SIG-M5 (cell line): ENCODE data around the gene MRPL40.
"Not testable (repeated sequence)": the region's sequence is repeated elsewhere in the genome, so short reads cannot be mapped to it uniquely, and the experiment has no call there.

Experiments
- DNase-seq: peaks from one replicate; lab custom pipeline; 2025; lab: John Stamatoyannopoulos, UW

Gene MRPL40

GRCh38 chr22:19442166-19442565, 9.8 kb downstream of the MRPL40 start:
- DNase-seq = no peak

DNA sequence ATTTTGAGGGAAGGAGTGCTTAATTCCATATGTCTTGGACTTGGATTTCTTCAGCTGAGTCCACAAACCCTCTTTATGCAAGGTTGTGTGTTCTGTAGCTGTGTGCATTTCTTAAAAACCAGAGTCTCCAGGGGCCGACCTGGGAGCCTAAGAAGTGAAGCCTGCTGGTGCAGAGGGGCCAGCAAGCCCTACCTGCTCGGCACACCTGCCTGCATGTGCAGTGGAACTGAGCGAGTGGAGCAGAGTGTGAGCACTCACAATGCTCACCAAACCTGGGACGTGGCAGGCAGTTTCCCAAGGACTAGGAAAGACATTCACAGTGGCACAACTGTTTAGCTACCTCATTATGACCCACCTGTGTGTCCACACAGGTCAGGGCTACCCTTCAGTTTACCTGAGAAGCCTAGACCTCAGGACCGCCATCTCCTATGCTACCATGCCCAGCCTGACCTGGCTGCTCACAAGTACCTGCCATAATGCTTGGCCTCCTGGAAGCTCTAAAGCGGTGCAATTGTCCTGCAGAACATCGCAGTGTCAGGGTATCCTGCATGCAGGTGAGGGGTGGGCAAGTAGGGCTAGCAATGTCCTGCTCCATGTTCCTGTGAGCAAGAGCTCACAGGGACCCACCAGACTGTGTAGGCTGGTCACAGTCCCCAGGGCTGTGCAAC, 11.3 kb downstream of the MRPL40 start:
- no peak for DNase-seq

DNA sequence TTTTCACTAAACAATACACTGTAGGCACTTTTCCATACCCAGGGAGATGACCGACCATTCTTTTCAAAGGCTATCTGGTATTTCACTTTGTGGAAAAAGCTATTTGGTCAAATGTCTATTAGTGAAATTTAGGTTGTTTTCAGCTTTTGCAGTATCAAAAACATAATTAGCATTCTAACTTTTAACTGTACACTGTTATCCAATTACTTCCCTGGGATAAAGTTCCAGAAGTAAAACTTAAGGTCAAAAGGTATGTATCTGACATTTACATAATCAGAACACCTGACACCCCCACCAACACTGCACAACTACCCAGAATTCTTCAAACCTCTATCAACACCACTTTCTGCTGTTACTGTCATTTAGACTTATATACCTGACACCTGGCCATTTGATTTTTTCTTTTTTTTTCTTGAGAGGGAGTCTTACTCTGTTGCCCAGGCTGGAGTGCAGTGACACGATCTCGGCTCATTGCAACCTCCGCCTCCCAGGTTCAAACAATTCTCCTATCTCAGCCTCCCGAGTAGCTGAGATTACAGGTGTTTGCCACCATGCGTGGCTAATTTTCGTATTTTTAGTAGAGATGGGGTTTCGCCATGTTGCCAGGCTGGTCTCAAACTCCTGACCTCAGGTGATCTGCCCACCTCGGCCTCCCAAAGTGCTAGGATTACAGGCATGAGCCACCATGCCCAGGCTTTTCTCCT, 13.1 kb downstream of the MRPL40 start:
- DNase-seq = not testable (repeated sequence)

DNA sequence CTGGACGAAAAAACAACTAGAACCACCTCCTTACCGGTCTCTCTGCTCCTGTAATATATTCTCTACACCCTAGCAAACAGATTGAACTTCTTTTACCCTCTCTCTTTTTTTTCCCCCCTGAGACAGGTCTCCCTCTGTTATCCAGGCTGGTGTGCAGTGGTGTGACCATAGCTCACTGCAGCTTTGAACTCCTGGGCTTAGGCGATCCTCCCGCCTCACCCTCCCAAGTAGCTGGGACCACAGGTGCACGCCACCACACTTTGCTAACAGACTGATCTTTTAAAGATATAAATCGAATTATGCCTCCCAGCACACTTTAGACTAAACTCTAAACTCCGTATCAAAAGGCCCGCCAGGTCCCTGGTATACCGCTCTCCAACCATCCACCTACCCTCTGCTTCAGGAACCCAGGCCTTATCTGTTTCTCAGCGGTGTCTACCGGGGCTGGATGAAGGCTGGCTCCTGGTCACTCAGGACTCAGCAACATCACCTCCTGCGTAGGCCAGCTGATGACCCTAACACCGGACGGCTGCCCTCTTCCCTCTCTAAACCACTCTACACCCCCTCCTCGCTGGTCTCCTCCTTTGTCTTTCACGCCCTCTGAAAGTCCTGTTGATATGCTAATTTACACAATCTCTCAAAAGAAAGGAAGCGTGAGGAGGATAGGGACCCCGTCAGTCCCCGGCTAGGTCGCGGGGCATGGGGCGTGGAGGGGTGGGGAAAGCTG, 14.4 kb downstream of the MRPL40 start:
- no peak for DNase-seq

GRCh38 chr22:19447330-19448075, 15.2 kb downstream of the MRPL40 start, which contains the start of gene C22orf39:
Gene C22orf39, minus strand, starts transcription at chr22:19447711. Its CDS starts 23 bp downstream, at chr22:19447688.
- peak; percentile 80 for DNase-seq

- no peak for DNase-seq
Observed at GRCh38 chr22:19448076-19448607, 15.8 kb downstream of the MRPL40 start.

DNA sequence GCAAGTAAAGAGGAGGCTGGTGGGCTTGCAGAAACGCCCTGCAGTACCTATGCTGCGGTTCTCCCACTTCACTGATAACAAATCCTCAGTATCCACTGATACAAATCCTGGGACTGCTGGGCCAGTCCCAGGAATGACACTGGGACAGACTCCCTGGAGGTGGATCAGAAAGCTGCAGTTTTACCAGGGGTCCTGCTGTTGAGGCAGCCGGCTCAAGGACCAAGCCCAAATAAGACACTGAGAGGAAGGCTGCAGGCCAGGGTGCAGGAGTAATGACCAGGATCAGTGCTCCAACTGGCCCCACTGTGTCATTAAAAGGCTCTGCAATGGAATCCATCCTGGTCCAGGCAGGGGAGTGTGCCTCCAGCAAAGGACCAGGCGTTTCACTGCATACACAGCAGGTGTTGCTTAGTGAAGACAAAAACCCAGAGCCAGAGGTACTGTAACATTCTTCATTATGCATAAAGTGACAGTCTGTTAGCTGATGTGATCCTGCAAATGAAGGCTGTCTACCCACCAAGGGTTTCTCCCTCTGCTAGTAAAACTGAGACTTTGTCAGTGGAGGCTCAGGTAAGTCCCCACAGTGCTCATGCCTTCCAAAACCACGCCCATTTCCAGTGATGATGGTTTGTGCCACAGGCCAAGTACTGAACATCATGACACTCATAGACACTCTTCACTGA, 16.5 kb downstream of the MRPL40 start:
- no peak for DNase-seq

- no peak for DNase-seq
Observed at GRCh38 chr22:19449422-19449767, 17.1 kb downstream of the MRPL40 start.

DNA sequence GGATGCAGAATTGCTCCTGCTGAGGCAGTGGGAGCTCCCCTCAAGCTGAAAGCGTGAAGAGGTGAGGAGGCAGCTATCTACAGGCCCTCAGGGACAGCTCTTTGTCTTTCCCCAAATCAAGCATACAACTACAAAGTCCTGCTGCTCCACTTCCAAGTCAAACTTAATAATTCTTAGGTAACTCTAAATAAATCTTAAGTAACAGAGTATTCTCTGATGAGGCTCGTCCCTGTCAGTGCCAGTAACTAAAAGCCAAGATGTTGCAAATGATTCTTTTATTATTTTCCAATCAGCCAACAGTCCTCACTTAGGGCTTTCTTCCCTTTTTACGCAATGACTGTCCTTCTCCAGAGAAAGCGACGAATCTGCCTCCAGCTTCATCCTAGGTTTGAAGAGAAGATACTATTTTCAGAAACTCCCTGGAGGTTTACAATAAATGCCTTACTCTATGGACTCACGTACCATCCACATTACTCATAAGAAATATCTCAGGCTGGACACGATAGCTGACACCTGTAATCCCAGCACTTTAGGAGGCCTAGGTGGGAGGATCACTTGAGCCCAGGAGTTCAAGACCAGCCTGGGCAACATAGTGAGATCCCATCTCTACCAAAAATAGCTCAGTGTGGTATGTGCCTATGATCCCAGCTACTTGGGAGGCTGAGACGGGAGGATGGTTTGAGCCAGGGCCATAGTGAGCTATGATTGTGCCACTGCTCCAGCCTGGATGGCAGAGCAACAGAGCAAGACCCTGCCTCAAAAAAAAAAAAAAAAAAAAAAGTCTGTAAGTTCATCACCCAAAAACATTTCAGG, 18.2 kb downstream of the MRPL40 start:
- no peak for DNase-seq

DNA sequence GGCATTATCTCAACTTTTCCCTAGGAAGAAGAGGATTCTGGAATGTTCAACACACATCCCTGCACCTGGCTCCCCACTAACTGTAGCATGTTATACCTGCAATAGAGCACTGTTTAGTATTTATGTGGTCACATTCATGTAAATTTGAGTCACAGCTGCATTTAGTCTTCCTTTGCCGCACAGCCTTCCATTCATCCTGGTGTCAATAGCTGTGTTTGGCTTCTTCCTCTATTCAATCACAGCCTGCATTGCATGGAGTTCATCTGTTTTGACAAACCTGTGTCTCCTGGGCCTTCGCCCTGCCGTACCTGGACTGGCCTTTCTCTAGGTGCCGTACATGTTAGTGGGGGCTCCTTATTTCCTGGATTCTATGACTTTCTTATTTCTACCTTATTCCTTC, 19.2 kb downstream of the MRPL40 start:
- no peak for DNase-seq

GRCh38 chr22:19453718-19454117, 21.4 kb downstream of the MRPL40 start:
- no peak for DNase-seq

- no peak for DNase-seq
Observed at GRCh38 chr22:19454156-19454555, 21.8 kb downstream of the MRPL40 start.

- DNase-seq = no peak
Observed at GRCh38 chr22:19455033-19455432, 22.7 kb downstream of the MRPL40 start.

DNA sequence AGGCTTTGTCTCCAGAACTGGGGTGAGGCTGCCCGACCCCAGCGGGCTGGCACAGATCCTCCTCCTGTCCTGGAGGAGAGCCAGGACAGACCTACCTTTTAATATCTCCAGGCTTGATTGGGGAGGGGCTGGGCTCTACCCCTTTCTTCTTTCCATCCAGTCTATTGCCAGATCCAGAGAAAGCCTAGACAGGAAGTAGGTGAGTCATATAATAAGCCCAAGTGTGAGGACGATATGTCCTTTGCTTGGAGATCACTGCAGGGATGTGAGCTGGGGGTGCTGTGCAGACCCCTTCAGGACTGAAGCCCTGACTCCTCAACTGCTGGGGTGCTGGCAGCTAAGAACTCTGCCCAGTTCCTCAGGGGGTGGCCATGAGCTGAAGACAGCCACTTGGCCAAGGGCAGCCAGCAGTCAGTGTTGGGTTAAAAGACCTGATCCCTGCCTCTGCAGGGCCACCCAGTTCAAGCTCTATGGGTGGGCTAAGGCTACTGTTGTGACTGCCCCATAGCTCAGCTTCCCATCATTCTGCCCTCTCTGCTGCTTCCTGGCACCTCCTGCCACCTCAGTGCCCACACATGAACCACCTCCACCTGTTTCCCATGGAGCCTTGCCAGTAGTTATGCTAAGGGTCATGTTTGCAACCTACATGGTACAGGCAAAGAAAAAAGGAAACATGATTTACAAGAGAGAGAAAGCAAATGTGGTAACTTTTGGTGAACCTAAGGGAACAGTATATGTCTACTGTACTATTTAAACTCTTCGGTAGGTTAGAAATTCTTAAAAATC, 23.4 kb downstream of the MRPL40 start:
- DNase-seq = no peak

- no peak for DNase-seq
Observed at GRCh38 chr22:19456541-19456940, 24.2 kb downstream of the MRPL40 start.

GRCh38 chr22:19457828-19458428, 25.6 kb downstream of the MRPL40 start:
- no peak for DNase-seq

- no peak for DNase-seq
Observed at GRCh38 chr22:19460036-19460435, 27.7 kb downstream of the MRPL40 start.

DNA sequence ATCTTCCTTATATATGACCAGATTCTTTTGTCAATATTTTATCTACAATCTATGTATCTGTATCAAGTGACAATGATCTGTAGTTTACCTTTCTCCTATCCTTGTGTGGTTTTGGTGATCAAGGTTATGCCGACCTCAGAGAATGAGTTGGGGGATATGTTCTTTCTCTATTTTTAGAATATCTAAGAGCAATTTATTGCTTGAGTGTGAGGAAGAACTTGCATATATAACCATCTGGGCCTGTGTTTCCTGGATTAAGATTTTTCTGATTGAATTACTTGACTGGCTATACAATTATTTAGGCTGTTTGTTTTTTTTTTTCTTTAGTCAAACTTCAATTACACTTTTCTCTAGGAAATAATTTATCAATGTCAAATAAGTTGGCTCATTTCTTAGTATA, 29.2 kb downstream of the MRPL40 start:
- DNase-seq = no peak

GRCh38 chr22:19463008-19463407, 30.7 kb downstream of the MRPL40 start:
- DNase-seq = no peak
